Skeletal muscle satellite cell (primary cell): Measurements from ENCODE around the gene RPTOR.

Experiments
- H3K27me3 ChIP-seq: 2 replicates; pipeline ENCODE4 v1.7.0; 2013; ENCODE audit warnings: low read length; ENCODE audit not compliant: control insufficient read depth, insufficient read depth
- H3K36me3 ChIP-seq: 2 replicates; pipeline ENCODE4 v1.7.0; 2013; ENCODE audit warnings: mild to moderate bottlenecking, control low read depth, low read length; ENCODE audit not compliant: insufficient read depth
- H3K4me1 ChIP-seq: 2 replicates; pipeline ENCODE4 v1.7.0; 2013; ENCODE audit warnings: low read length; ENCODE audit not compliant: control insufficient read depth, insufficient read depth
- H3K4me2 ChIP-seq: 2 replicates; pipeline ENCODE4 v1.7.0; 2013; ENCODE audit warnings: mild to moderate bottlenecking, low read length
- H3K4me3 ChIP-seq: 2 replicates; pipeline ENCODE4 v1.7.0; 2013; ENCODE audit warnings: low read length
- H3K9ac ChIP-seq: 2 replicates; pipeline ENCODE4 v1.7.0; 2013; ENCODE audit warnings: mild to moderate bottlenecking, low read depth, low read length, moderate library complexity
- H3K9me3 ChIP-seq: replicated peaks from 2 replicates; pipeline ENCODE4 v1.7.0; 2013; ENCODE audit warnings: mild to moderate bottlenecking, control low read depth, low read length

RPTOR gene

DNA sequence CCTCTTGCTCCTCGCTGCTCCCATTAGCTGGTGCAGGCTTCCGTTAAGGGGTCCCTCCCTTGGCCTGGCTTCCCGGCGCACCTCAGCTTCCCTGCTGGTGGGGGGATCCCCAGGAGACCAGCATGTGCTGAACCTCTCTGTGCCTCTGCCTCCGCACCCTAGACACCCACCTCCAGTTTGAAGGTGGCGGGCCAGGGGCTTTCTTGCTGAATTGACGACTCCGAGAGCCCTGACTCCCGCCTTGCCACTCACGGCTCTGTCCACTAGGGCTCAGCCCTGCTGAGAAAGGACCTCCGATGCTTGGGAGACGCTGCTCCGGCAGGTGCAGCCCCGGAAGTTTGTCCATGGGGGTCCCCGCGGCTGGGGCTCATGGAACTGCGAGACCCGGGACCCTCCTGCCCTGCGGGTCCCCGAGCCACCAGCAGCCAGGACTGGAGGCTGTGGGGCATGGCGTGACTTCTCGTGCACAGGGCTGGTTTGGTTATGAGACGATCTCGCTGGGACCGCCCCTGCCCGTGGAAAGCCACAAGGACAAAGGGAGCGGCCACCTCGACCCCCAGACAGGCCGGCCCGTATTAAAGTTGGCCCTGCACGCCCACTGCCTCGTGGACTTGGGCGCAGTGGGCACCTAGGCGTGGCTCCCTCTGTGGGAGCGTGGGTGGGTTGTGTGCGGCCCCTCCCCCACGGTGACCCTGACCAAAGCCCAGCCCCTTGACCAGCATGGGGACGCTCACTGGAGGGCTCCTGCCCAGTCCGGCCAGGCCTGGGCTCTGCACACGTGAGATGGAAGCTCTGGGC, 455.1 kb downstream of the RPTOR start:
- Histone ChIP-seq H3K4me3 (no peak overlapping the region), H3K4me2 (no peak overlapping the region), H3K9ac (no peak overlapping the region), H3K36me3 (peaks cover 44% of the 10 kb centered on the region), H3K27me3 (peaks cover 39% of the 10 kb centered on the region), H3K4me1 (peaks cover 17% of the 10 kb centered on the region), H3K9me3 (no peaks in the 10 kb centered on the region)

DNA sequence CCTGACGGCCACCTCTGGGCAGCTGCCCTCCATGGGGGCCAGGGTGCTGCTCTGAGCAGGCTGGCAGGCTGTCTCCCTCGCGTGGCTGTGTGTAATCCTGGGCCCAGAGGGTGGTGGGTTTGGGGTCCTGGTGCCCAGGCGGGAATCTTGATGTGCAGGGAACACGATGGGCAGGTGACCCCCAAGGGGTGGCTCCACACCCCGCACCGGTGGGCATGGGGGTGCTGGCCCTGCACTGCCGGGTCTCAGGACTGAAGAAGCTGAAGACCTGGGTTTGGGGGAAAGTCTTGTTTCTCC, 455.6 kb downstream of the RPTOR start:
- Histone ChIP-seq H3K4me2 (no peak overlapping the region), H3K4me1 (peaks cover 17% of the 10 kb centered on the region), H3K36me3 (peaks cover 40% of the 10 kb centered on the region), H3K9me3 (no peaks in the 10 kb centered on the region), H3K9ac (no peak overlapping the region), H3K4me3 (no peak overlapping the region), H3K27me3 (peaks cover 41% of the 10 kb centered on the region)

DNA sequence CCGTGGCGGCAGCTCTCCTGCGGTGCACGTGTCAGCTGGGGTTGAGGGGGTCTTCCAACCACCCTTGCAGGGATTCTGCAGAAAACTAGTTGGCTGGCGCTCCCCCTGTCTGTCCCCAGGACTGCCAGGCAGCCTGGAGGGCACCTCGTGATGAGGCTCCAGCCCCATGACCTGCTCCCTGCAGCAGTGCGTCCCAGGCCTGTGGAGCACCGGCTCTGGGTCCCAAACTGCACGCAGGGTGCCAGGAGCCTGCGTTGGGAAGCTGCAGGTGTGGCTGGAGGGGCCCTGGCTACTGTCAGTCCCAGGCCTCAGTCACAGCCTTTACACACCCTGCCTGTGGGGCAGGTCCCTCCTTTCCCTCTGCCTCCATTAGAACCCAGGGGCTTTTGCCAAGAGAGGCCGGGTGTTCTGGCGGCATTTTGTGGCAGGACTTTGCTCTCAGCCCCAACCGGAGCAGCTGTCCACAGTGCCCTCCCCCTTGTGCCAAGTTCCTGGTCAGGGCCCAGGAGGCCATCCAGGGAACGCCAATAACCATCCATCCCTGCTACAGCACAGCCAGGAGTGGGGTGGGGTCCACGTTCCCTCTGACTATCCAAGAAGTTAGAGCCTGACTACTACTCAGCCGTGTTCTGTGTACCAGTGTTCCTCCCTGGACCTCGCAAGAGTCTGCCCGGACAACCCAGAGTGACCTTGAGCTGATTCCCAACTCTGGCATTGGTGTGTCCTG, 456.2 kb downstream of the RPTOR start:
- no peak overlapping the region for H3K4me3 ChIP-seq
- H3K9ac ChIP-seq = no peak overlapping the region
- no peaks in the 10 kb centered on the region for H3K9me3 ChIP-seq
- H3K4me2 ChIP-seq = no peak overlapping the region
- peaks cover 41% of the 10 kb centered on the region for H3K27me3 ChIP-seq
- H3K36me3 ChIP-seq = peaks cover 38% of the 10 kb centered on the region
- peaks cover 17% of the 10 kb centered on the region for H3K4me1 ChIP-seq

DNA sequence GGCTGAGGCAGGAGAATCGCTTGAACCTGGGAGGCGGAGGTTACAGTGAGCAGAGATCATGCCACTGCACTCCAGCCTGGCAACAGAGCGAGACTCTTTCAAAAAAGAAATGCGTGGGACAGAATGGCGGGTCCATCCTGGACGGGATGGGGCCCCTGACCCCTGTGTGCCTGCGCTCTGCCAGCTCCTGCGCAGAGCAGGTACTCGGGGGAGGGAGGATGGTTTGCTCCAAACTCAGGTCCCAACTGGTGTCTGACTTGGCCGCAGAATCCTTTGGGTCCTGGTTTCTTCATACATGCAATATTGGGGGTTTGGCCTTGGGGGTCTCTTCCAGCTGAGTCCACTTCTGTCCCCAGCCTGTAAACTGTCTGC, 457.4 kb downstream of the RPTOR start:
- H3K9me3 ChIP-seq = no peaks in the 10 kb centered on the region
- H3K4me2 ChIP-seq = no peak overlapping the region
- H3K4me3 ChIP-seq = no peak overlapping the region
- peaks cover 17% of the 10 kb centered on the region for H3K4me1 ChIP-seq
- no peak overlapping the region for H3K9ac ChIP-seq
- H3K36me3 ChIP-seq = peaks cover 28% of the 10 kb centered on the region
- peaks cover 53% of the 10 kb centered on the region for H3K27me3 ChIP-seq

DNA sequence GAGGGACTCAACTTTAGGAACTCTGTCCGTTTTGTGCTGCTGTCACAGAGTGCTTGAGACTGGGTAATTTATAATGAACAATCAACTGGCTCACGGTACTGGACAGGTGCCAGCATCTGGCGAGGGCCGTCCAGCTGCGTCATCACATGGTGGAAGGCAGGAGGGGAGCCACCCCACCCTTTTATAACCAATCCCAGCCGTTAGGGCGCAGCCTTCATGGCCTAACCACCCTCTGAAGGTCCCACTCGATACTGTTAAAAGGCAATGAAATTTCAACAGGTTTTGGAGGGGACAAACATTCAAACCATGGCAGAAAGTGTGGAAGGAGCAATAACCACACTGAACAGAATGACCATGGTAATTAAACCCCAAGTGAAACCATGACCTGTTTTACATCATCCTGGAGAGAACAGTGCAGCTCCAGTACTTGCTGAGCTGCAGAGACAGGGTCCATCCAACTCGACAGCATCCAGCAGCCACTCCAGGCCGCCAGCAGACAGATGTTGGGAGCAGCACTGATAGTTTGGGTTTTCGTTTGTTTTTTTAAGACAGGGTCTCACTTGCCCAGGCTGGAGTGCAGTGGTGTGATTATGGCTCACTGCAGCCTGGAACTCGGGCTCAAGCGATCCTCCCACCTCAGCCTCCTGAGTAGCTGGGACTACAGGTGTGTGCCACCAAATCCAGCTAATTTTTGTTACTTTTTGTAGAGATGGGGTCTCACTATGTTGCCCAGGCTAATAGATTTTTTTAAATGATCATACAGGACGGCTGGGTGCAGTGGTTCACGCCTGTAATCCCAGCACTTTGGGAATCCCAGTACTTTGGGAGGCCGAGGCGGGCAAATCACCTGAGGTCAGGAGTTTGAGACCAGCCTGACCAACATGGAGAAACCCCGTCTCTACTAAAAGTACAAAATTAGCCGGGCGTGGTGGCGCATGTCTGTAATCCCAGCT, 458.0 kb downstream of the RPTOR start:
- no peak overlapping the region for H3K4me3 ChIP-seq
- peaks cover 17% of the 10 kb centered on the region for H3K4me1 ChIP-seq
- no peaks in the 10 kb centered on the region for H3K9me3 ChIP-seq
- H3K4me2 ChIP-seq = no peak overlapping the region
- H3K27me3 ChIP-seq = peaks cover 56% of the 10 kb centered on the region
- no peak overlapping the region for H3K9ac ChIP-seq
- H3K36me3 ChIP-seq = peaks cover 23% of the 10 kb centered on the region

DNA sequence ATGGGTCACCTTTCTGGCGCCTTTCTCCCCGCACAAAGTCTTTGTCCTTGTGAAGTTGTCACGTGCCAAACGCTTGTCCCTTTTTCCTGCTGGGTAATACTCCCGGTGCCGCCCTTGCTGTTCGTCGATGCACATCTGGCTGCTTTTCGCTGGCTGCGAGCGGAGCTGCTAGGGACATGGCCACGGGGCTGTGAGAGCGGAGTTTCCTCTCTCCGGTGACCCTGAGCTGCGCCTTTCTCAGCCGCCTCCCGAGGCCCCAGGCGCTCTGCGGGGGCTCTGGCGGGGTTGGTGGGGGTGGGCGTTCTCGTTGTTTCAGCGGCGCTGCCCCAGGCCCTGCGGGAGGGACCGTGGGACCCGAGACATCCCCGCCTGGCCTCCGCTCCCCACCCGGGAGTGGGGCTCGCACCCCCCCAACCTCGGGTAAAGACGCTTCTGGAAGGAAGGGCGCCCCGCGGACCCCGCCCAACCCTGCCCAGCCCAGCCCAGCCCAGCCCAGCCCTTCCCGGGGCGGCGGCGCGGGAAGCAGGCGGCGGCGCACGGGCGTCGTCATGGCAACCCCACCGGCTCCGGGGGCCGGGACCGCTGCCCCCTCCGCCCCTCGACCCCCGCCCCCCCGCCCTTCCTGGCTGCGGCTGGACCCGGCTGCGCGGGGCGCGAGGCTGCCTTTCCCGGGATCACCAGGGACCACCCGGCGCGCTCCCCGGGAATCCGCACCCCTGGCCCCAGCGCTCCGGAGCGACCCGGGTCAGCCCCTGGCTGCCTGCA, 459.3 kb downstream of the RPTOR start:
- Histone ChIP-seq H3K36me3 (peaks cover 11% of the 10 kb centered on the region), H3K9ac (no peak overlapping the region), H3K4me3 (no peak overlapping the region), H3K9me3 (no peaks in the 10 kb centered on the region), H3K4me2 (no peak overlapping the region), H3K4me1 (peaks cover 17% of the 10 kb centered on the region), H3K27me3 (peaks cover 63% of the 10 kb centered on the region)

DNA sequence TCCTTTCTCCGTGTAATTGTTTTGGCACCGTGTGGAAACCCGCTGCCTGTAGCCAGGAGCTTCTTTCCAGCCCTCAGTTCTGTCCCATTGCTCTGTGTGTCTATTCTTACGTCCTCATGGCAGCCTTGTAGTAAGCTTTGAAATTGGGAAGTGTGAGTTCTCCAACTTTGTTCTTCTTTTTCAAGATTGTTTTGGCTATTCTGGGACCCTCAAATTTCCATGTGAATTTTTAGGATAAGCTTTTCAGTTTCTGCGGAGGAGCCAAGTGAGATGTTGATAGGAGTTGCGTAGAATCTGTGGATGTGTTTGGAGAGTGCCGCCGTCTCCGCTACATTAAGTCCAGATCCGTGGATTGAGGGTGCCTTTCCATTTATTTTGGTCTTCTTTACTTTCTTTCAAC, 462.3 kb downstream of the RPTOR start:
- no peaks in the 10 kb centered on the region for H3K36me3 ChIP-seq
- H3K4me2 ChIP-seq = no peak overlapping the region
- H3K4me3 ChIP-seq = no peak overlapping the region
- H3K9me3 ChIP-seq = peaks cover 5% of the 10 kb centered on the region
- H3K27me3 ChIP-seq = peaks cover 62% of the 10 kb centered on the region
- H3K9ac ChIP-seq = no peak overlapping the region
- H3K4me1 ChIP-seq = peaks cover 10% of the 10 kb centered on the region

DNA sequence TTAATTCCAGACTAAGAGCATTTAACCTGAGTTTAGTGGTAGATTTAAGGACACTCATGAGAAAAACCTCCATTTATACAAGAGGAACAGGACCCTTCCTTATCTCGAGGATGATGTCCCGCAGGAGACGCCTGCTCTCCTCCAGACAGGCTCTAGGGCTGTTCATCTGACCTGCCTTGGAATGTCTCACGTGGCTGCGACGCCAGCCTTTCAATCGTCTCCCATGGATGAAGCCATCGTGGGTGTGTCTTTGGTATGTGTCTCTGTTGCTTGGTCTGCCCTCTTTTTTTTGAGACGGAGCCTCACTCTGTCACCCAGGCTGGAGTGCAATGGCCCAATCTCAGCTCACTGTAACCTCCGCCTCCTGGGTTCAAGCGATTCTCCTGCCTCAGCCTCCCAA, 463.5 kb downstream of the RPTOR start:
- Histone ChIP-seq H3K4me1 (peaks cover 4% of the 10 kb centered on the region), H3K27me3 (peaks cover 56% of the 10 kb centered on the region), H3K4me3 (no peak overlapping the region), H3K9ac (no peak overlapping the region), H3K36me3 (no peaks in the 10 kb centered on the region), H3K4me2 (no peak overlapping the region), H3K9me3 (peaks cover 5% of the 10 kb centered on the region)

DNA sequence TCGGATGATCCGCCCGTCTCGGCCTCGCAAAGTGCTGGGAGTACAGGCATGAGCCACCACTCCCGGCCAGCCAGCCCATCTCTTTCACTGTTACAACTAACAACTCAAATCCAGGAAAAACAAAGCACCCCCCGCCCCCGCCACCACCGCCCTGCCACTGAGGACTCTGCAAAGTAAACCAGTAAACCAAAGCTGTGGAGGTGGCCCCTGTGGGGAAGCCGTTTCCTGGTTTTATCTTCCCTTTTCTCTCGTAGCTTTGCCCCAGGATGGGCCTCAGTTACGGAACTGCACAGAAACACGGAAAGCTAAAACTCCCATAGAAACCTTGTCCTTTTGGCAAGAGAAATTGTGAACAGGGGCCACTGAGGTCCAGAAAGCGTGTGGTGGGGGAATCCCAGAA, 464.5 kb downstream of the RPTOR start:
- Histone ChIP-seq H3K27me3 (peaks cover 48% of the 10 kb centered on the region), H3K9me3 (peaks cover 5% of the 10 kb centered on the region), H3K4me2 (no peak overlapping the region), H3K9ac (no peak overlapping the region), H3K4me3 (no peak overlapping the region), H3K36me3 (no peaks in the 10 kb centered on the region), H3K4me1 (no peaks in the 10 kb centered on the region)

DNA sequence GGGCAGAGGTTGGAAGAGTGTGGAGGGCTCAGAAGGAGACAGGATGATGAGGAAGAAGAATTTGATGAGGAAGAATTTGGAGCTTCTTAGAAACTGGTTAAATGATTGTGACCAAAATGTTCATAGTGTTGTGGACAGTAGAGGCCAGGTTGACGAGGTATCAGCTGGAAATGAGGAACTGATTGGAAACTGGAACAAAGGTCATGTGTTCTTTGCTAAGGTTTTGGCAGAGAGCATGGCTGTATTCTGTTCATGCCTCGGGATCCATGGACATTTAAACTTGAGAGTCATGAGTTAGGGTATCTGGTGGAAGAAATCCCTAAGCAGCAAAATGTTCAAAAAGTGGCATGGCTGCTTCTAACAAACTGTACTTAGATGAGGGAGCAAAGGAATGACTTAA, 466.3 kb downstream of the RPTOR start:
- no peak overlapping the region for H3K4me3 ChIP-seq
- no peaks in the 10 kb centered on the region for H3K36me3 ChIP-seq
- no peak overlapping the region for H3K9ac ChIP-seq
- no peak overlapping the region for H3K4me2 ChIP-seq
- no peaks in the 10 kb centered on the region for H3K4me1 ChIP-seq
- H3K9me3 ChIP-seq = peaks cover 5% of the 10 kb centered on the region
- peaks cover 39% of the 10 kb centered on the region for H3K27me3 ChIP-seq

DNA sequence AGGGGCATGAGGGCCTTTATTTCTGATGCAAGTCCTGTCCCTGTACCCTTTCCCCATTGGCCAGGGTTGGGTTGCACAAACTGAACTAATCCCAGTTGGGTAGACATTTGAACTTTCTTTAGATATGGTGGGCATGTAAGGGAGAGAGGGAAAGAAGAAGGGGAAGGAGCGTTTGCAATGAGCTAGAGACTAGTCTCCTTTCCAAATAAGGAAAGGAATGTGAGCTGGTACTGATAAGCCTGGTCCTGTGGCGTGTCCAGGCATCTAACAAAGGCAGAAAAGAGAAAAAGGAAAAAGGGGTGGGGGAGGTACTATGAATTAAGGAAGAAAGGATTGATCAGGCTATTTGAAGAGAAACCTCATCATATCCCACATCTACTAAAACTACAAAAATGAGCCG, 467.3 kb downstream of the RPTOR start:
- Histone ChIP-seq H3K9me3 (peaks cover 5% of the 10 kb centered on the region), H3K27me3 (peaks cover 29% of the 10 kb centered on the region), H3K4me1 (no peaks in the 10 kb centered on the region), H3K9ac (no peak overlapping the region), H3K4me2 (no peak overlapping the region), H3K4me3 (no peak overlapping the region), H3K36me3 (no peaks in the 10 kb centered on the region)
